H7 (cell line): ENCODE results near the gene HNRNPA3. TPM values are rescaled to one million over a fixed set of nuclear protein-coding genes. Genes with fewer than 3 reads are reported as not detected.
"Not testable (repeated sequence)": the region's sequence is repeated elsewhere in the genome, so short reads cannot be mapped to it uniquely, and the experiment has no call there.

Experiments used
- DNase-seq: peaks from one replicate; pipeline ENCODE4 v3.0.0; 2012
- H3K27me3 ChIP-seq: 2 replicates; pipeline ENCODE4 v1.6.0; 2011; ENCODE audit warnings: mild to moderate bottlenecking, low read length; ENCODE audit not compliant: control insufficient read depth, insufficient read depth
- H3K36me3 ChIP-seq: replicated peaks from 2 replicates; pipeline ENCODE4 v1.5.1; 2011; ENCODE audit warnings: low read length; ENCODE audit not compliant: control insufficient read depth, insufficient read depth
- H3K4me3 ChIP-seq: 2 replicates; pipeline ENCODE4 v1.5.1; 2011; ENCODE audit warnings: low read depth, mild to moderate bottlenecking, control low read depth, low read length, moderate library complexity; ENCODE audit not compliant: insufficient read depth
- total RNA-seq: library from RNA; depleted of rRNA; stranded (reverse); fragments of >200 nt; shearing (Covaris generic); gene quantifications from 2 replicates; pipeline ENCODE4 v1.2.3, GENCODE V29; 2014; rRNA removed

HNRNPA3 gene
- total RNA-seq, 1 experiment from 2014 or later: 55.4 TPM

- DNase-seq: no peak
- Histone ChIP-seq H3K27me3 (no peaks in the 10 kb centered on the region), H3K36me3 (no peaks in the 10 kb centered on the region), H3K4me3 (peak overlapping the region; percentile 88)
Measured at GRCh38 chr2:177264209-177264692, 51.7 kb downstream of the HNRNPA3 start.

DNA sequence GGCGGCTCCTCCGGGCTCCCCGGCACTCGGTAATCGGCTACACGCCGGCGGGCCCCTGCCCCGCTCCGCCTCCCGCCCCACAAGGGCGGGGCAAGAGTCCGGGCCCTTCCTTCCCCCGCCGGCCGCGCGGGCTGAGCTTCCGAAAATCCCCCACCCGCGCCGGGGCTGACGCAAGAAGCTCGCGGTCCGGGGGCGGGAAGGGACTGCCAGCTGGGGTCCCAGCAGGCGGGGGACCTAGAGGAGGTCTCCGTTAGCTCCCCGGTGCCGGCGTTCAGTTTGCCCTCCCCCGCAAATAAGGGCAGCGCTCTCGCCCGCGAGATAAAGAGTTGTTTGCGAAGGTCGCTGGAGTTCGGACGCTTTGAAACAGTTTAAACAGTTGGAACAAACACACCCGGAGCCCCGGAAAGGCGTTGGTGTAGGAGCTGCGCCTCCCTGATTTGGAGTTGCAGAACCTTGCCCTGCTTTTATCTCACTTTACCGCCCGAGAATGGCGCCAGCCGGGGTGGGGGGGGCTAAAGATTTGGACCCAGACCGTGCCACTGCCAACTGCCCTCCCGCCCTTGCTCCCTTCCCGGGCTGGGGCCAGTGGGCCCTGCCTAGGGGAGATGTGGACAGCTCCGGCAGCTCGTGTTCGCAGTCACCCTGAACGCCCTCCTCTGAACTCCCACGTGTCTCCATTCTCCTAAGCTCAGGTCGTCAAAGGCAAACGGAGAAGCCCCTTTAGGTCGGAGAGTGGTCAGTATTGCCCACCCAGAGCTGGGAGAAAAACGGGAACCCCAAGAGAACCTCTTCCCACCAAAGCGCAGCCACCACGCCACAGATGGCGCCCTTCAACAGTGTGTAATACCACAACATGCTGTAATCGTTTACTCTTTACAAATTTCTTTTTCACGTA is 52.3 kb downstream of the HNRNPA3 start, which contains the start of gene NFE2L2:
TSS of gene NFE2L2 (minus strand) at position 35 of the 895 bp plus-strand sequence. CDS start 151 bp downstream, outside the sequence.
- peak within 1 kb of the TSS; percentile 88 for H3K4me3 ChIP-seq

GRCh38 chr2:177265824-177266817 is 53.5 kb downstream of the HNRNPA3 start:
- H3K27me3 ChIP-seq: no peaks in the 10 kb centered on the region
- DNase-seq: no peak
- H3K4me3 ChIP-seq: no peak overlapping the region

More for the DNA sequence above, 52.3 kb downstream of the HNRNPA3 start, which contains the start of gene NFE2L2:
- no peaks in the 10 kb centered on the region for H3K27me3 ChIP-seq
- H3K36me3 ChIP-seq: no peaks in the 10 kb centered on the region
- peak; percentile 95 for DNase-seq

GRCh38 chr2:177266955-177267354 is 54.4 kb downstream of the HNRNPA3 start:
- H3K4me3 ChIP-seq, H3K27me3 ChIP-seq, H3K36me3 ChIP-seq, DNase-seq: not testable (repeated sequence)

More at GRCh38 chr2:177265824-177266817, 53.5 kb downstream of the HNRNPA3 start:
- H3K36me3 ChIP-seq: no peaks in the 10 kb centered on the region

- H3K27me3 ChIP-seq: no peaks in the 10 kb centered on the region
- no peak overlapping the region for H3K4me3 ChIP-seq
- no peak for DNase-seq
- H3K36me3 ChIP-seq: no peaks in the 10 kb centered on the region
Measured at GRCh38 chr2:177268187-177268871, 55.7 kb downstream of the HNRNPA3 start.

DNA sequence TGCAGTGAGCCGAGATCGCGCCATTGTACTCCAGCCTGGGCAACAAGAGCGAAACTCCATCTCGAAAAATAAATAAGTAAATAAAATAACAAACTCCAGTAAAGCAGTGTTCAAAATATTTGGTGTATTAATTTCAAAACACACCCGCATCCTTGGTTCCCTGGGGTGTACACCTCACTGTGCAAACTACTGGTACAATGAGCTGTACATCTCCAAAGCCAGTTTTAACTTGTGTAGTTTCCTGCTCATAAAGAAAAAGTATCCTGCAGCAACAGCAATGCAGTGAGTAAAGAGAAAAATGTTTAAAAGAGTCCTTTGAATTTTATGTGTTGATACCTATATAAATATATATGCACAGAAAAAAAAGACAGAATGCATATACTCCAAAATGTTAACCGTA is 56.3 kb downstream of the HNRNPA3 start:
- H3K27me3 ChIP-seq: no peaks in the 10 kb centered on the region

DNA sequence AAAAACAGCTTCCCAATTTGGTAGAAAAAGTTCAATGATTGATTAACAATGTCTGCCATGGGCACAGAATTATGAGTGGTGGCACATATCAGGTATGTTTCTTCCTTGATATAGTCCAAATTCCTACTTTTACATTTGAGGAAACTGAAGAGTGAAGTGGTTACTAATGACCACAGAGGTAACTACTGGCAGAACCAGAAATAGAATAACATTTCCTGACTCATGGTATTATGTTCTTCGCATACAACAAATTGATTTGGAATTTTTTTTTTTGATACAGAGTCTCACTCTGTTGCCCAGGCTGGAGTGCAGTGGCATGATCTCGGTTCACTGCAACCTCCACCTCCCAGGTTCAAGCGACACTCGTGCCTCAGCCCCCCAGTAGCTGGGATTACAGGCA is 57.9 kb downstream of the HNRNPA3 start:
- Histone ChIP-seq H3K4me3 (no peak overlapping the region), H3K36me3 (no peaks in the 10 kb centered on the region), H3K27me3 (no peaks in the 10 kb centered on the region)
- no peak for DNase-seq

More for the DNA sequence above, 56.3 kb downstream of the HNRNPA3 start:
- H3K4me3 ChIP-seq: no peak overlapping the region
- H3K36me3 ChIP-seq: no peaks in the 10 kb centered on the region
- DNase-seq: no peak

DNA sequence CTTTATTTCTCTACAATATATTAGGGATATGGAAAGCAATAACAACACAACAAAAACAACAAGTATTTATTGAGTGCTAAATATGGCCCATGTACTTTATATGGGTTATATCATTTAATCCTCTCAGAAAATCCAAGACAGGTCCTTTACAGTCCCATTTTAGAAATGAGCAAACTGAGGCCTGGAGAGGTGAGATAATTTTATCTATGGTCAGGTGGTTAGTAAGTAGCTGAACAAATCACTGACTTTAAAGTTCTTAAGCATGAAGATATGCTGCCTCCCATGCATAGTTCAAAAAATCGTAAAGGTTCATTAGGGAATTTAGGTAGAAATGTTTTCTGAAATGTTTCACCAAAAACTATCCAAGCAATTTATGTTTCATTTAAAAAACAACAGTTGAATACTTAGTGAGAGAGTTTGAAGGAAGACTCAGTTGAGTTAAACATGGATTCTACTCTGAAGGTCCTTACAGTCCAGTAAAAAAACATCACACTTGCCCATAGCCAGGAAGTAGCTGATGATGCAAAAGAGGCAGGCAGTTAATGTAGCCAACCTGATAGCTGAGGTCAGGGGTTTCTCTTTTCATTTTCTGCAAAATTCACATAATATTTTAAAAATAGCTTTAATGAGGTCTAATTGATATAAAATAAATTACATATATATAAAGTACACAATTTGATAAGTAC is 59.5 kb downstream of the HNRNPA3 start:
- no peak for DNase-seq
- H3K27me3 ChIP-seq: no peaks in the 10 kb centered on the region
- no peak overlapping the region for H3K4me3 ChIP-seq
- H3K36me3 ChIP-seq: no peaks in the 10 kb centered on the region

DNA sequence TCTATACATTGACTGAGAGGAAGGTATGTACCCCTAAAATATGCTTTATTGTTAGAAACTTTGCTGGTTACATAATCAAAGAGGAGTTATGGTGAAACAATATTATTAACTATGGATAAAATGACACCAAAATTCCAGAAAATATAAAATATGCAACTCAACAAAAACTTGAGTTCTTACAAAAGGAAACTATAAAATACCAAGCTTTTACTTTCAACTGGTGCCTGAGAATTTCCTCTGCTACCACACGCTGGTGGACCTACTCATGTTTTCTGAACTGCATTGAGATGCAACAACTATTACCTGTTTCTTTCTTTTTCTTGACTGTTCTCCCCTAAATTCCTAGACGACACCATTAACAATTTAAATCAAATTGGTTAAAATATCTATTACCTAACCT is 60.2 kb downstream of the HNRNPA3 start:
- H3K36me3 ChIP-seq: no peaks in the 10 kb centered on the region
- H3K4me3 ChIP-seq: no peak overlapping the region
- no peaks in the 10 kb centered on the region for H3K27me3 ChIP-seq
- DNase-seq: no peak

DNA sequence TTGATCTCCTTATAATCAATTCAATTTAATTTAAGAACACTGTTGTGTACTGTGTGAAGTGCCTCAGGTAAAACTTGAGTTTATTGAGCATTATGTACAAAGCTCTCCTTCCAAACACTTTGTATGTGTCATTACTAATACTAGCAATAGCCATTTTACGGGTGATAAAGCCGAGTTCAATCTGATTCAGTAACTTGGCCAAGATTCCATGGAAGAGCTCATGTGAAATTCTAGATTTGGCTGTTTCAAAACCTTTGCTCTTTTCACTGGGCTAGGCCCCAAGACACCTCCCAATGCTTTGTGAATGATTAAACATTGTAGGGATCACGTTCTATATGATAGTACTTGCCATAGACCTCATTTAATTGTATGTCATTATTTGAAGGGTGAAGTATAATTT is 60.8 kb downstream of the HNRNPA3 start:
- H3K36me3 ChIP-seq: no peaks in the 10 kb centered on the region
- H3K27me3 ChIP-seq: no peaks in the 10 kb centered on the region
- no peak for DNase-seq
- no peak overlapping the region for H3K4me3 ChIP-seq

Other genes with a start within 250 kb of the HNRNPA3 start
- gene NFE2L2, start 51.9 kb downstream of the HNRNPA3 start, total RNA-seq: 19.2 and 23.6 TPM in 2 replicates
- gene AGPS, start 180.0 kb downstream of the HNRNPA3 start, total RNA-seq: 27.3 and 28.4 TPM in 2 replicates